ENCODE measurements around the gene CISD1. TPM values are rescaled to one million over a fixed set of nuclear protein-coding genes. Genes with fewer than 3 reads are reported as not detected.
A peak's percentile ranks its signal among the peaks of the same experiment; 100 is the strongest.

The CISD1 gene
- total RNA-seq, 4 donors from 2014 or later: 3.7 to 32.2 (median 28.1) TPM

DNA sequence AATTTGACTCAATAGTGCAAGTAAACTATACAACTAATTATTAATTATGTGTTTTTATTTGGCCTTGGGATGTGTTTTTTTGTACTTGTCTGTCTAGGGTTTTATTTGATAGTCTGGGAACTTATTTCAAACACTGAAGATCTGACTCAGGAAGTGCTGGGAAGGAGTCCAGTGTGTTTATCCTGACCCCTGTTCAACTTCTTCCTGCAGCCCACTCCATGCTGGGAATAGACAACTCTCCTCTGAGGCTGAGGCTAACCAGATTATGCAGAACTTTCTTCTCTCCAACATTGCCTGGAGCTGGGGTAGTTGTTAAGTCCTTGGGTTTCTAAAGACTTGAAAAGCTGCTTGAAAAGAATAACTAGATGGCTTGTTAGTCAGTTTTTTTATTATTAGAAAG lies 6.9 kb downstream of the CISD1 start:
- intact Hi-C loops (cut with DNase I; ENCODE audit: low total_unique reads): no loop called here
- no peak overlapping the region for H3K4me3 ChIP-seq
- no peaks in the 10 kb centered on the region for H3K27me3 ChIP-seq
- H3K27ac ChIP-seq: peak overlapping the region in 2 of 4 donors; percentile 10 to 24
- peaks cover 0 to 6% (median 0%) of the 10 kb centered on the region in 4 donors for H3K36me3 ChIP-seq
- DNase-seq: no peak
- in situ Hi-C loops (cut with MboI; ENCODE audit: low pct_ligation_motif_present in 1 of 4, low pct_unique_long_range_greater_than_20kb in 1 of 4, low sequenced_read_pairs in 3 of 4): no loop called here
- H3K4me1 ChIP-seq: peaks cover 0 to 35% (median 13%) of the 10 kb centered on the region in 4 donors
- TF ChIP-seq, protein P1, sequence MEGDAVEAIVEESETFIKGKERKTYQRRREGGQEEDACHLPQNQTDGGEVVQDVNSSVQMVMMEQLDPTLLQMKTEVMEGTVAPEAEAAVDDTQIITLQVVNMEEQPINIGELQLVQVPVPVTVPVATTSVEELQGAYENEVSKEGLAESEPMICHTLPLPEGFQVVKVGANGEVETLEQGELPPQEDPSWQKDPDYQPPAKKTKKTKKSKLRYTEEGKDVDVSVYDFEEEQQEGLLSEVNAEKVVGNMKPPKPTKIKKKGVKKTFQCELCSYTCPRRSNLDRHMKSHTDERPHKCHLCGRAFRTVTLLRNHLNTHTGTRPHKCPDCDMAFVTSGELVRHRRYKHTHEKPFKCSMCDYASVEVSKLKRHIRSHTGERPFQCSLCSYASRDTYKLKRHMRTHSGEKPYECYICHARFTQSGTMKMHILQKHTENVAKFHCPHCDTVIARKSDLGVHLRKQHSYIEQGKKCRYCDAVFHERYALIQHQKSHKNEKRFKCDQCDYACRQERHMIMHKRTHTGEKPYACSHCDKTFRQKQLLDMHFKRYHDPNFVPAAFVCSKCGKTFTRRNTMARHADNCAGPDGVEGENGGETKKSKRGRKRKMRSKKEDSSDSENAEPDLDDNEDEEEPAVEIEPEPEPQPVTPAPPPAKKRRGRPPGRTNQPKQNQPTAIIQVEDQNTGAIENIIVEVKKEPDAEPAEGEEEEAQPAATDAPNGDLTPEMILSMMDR (IDR thresholded peaks at IDR 0.05): no peak
- no peak for TF ChIP-seq POLR2AphosphoS5 (IDR thresholded peaks at IDR 0.05)
- TF ChIP-seq EP300 (IDR thresholded peaks at IDR 0.05; ENCODE audit: low read depth): no peak
- no peak for TF ChIP-seq POLR2A (IDR thresholded peaks at IDR 0.05)
- H3K9me3 ChIP-seq: no peaks in the 10 kb centered on the region

DNA sequence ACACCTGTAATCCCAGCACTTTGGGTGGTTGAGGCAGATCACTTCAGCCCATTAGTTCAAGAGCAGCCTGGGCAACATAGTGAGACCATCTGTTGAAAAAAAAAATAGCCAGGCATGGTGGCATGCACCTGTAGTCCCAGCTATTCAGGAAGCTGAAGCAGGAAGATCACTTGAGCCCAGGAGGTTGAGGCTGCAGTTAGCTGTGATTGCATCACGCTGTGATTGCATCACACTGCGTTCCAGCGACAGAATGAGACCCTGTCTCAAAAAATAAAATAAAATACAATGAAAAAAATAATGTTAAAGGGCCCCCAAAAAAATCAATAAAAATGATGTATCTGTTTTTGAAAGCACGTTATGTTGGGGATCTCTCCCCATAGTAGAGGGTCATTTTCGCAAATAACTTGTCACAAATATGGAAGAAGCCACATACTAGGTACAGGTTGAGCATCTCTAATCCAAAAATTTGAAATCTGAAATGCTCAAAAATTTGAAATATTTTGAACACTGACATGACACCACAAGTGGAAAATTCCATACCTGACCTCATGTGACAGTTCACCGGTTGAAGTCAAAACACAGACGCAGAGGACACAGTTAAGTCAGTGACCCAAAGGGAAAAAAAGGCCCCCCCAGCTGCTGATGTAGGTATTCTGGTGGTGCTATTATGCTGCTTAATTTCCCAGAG lies 9.5 kb downstream of the CISD1 start:
- H3K4me1 ChIP-seq: peaks cover 0 to 38% (median 13%) of the 10 kb centered on the region in 4 donors
- H3K4me3 ChIP-seq: no peak overlapping the region
- intact Hi-C loops (cut with DNase I; ENCODE audit: low total_unique reads): no loop called here
- 84 to 94% methylated on average over 5 to 7 of the region's 7 CpGs for WGBS, 2 donors (ENCODE audit: low coverage in 1 of 2)
- H3K27ac ChIP-seq: no peak overlapping the region
- no peaks in the 10 kb centered on the region for H3K27me3 ChIP-seq
- DNase-seq: no peak
- in situ Hi-C loops (cut with MboI; ENCODE audit: low pct_ligation_motif_present in 1 of 4, low pct_unique_long_range_greater_than_20kb in 1 of 4, low sequenced_read_pairs in 3 of 4): no loop called here
- TF ChIP-seq, protein P1 (IDR thresholded peaks at IDR 0.05): no peak
- TF ChIP-seq POLR2A (IDR thresholded peaks at IDR 0.05): no peak
- TF ChIP-seq EP300 (IDR thresholded peaks at IDR 0.05; ENCODE audit: low read depth): no peak
- TF ChIP-seq POLR2AphosphoS5 (IDR thresholded peaks at IDR 0.05): no peak
- H3K9me3 ChIP-seq: no peaks in the 10 kb centered on the region
- peaks cover 0 to 6% (median 0%) of the 10 kb centered on the region in 4 donors for H3K36me3 ChIP-seq

DNA sequence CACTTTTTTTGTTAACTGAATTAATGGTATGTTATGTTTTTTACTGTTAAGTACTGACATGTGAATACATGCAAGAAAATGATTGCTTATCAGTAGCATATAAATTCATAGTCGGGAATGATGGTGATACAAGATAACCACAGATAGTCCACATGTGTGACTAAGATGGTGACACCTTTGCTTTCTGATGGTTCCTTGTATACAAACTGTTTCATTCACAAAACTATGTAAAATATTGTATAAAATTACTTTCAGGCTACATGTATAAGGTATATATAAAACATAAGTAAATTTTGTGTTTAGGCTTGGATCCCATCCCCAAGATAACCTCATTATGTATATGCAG lies 10.0 kb downstream of the CISD1 start:
- no peak for TF ChIP-seq POLR2A (IDR thresholded peaks at IDR 0.05)
- TF ChIP-seq POLR2AphosphoS5 (IDR thresholded peaks at IDR 0.05): no peak
- TF ChIP-seq EP300 (IDR thresholded peaks at IDR 0.05; ENCODE audit: low read depth): no peak
- TF ChIP-seq, protein P1 (IDR thresholded peaks at IDR 0.05): no peak
- WGBS, 2 donors (ENCODE audit: low coverage in 1 of 2): 78 to 86% methylated on average over 1 of the region's 1 CpG
- DNase-seq: no peak
- Histone ChIP-seq H3K4me1 (peaks cover 0 to 33% (median 13%) of the 10 kb centered on the region in 4 donors), H3K4me3 (no peak overlapping the region), H3K9me3 (no peaks in the 10 kb centered on the region), H3K27me3 (no peaks in the 10 kb centered on the region), H3K27ac (no peak overlapping the region), H3K36me3 (peaks cover 0 to 6% (median 0%) of the 10 kb centered on the region in 4 donors)
- intact Hi-C loops (cut with DNase I; ENCODE audit: low total_unique reads) (no loop called here), in situ Hi-C loops (cut with MboI; ENCODE audit: low pct_ligation_motif_present in 1 of 4, low pct_unique_long_range_greater_than_20kb in 1 of 4, low sequenced_read_pairs in 3 of 4) (no loop called here)

DNA sequence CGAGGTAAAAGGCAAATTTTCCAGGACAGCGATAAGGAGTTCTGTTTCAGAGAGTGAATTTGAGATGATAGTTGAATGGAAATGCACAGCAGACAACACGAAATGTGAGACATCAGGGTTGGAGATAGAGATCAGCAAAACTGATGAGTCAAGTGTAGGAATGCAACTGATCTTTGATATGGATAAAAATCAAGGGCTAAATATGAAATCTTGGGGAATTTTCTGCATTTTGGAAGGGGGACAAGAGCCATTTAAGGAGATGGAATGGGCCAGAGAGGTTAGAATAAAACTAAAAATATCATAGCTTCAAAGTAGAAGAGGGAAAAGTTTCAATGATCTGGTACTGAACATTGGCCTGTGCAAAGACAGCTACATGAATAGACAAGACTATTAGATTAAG lies 11.5 kb downstream of the CISD1 start:
- no peaks in the 10 kb centered on the region for H3K27me3 ChIP-seq
- intact Hi-C loops (cut with DNase I; ENCODE audit: low total_unique reads) (no loop called here), in situ Hi-C loops (cut with MboI; ENCODE audit: low pct_ligation_motif_present in 1 of 4, low pct_unique_long_range_greater_than_20kb in 1 of 4, low sequenced_read_pairs in 3 of 4) (loop anchor here in 2 of 4 donors (10.0 kb wide), 2 partner anchors 96 to 106 kb away; no protein-coding TSS in a partner anchor)
- no peak for TF ChIP-seq EP300 (IDR thresholded peaks at IDR 0.05; ENCODE audit: low read depth)
- no peak for TF ChIP-seq POLR2A (IDR thresholded peaks at IDR 0.05)
- no peak for TF ChIP-seq POLR2AphosphoS5 (IDR thresholded peaks at IDR 0.05)
- TF ChIP-seq, protein P1 (IDR thresholded peaks at IDR 0.05): no peak
- no peak overlapping the region for H3K4me3 ChIP-seq
- H3K36me3 ChIP-seq: peaks cover 0 to 6% (median 0%) of the 10 kb centered on the region in 4 donors
- H3K9me3 ChIP-seq: no peaks in the 10 kb centered on the region
- peaks cover 0 to 27% (median 6%) of the 10 kb centered on the region in 4 donors for H3K4me1 ChIP-seq
- WGBS, 2 donors (ENCODE audit: low coverage in 1 of 2): 83 to 93% methylated on average over 3 of the region's 3 CpGs
- H3K27ac ChIP-seq: no peak overlapping the region
- no peak for DNase-seq

Data from transverse colon (tissue), 4 donors.